ENCODE data around the gene KRT15. TPM values are rescaled to one million over a fixed set of nuclear protein-coding genes. Genes with fewer than 3 reads are reported as not detected.

The KRT15 gene
- total and polyA plus RNA-seq, 2 donors (not counting 1 experiment from before 2014, with no cell fraction given): not detected

DNA sequence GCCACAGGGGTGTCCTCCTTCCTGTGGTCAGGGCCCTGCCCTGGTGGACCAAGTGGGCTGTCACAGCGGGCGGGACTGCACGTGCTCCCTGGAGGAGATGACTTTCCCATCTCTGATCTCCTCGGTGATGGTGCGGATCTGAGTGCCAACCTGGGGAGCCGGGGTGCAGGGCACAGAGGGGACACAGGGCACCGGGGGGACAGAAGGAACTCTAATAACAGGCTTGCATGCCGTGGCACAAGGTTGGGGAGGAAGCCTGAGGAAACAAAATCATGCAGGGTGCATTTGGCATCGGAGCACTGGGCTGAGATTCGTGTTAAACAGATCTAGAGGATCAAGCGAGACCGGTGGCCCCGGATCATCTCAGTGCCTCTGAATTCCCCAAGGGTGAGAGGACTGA, 32.4 kb downstream of the KRT15 start:
- Mint-ChIP-seq H3K4me3 (no peak overlapping the region), H3K4me1 (no peaks in the 10 kb centered on the region), H3K9me3 (ENCODE audit: insufficient read depth) (no peaks in the 10 kb centered on the region), H3K27ac (no peak overlapping the region), H3K27me3 (peaks cover 23% of the 10 kb centered on the region)
- no peaks in the 10 kb centered on the region for H4K20me1 ChIP-seq (ENCODE audit: control insufficient read depth, insufficient read depth, low read length, poor library complexity, severe bottlenecking)
- WGBS (ENCODE audit: insufficient coverage): 97% methylated on average over 13 of the region's 13 CpGs
- no peak overlapping the region for H3K4me3 ChIP-seq (ENCODE audit: control extremely low read depth in 1 of 5, extremely low read depth in 1 of 5, insufficient read depth in 1 of 5, low read depth in 2 of 5, low read length in 4 of 5)
- H3K4me2 ChIP-seq (replicated peaks; ENCODE audit: low read depth, low read length, poor library complexity, severe bottlenecking): no peak overlapping the region
- ChIA-PET CTCF (interaction anchor here (1.2 kb wide), 1 partner anchor 63 kb away, joined by 4 read pairs; no protein-coding TSS in a partner anchor), POLR2A (no interaction called here)
- no peak for DNase-seq
- intact Hi-C loops (cut with micrococcal nuclease): no loop called here
- no peak overlapping the region for H3K27ac ChIP-seq (ENCODE audit: low read length in 2 of 2)
- H3K9me3 ChIP-seq (ENCODE audit: control extremely low read depth in 1 of 3, control insufficient read depth in 2 of 3, insufficient read depth in 1 of 3, low read length in 2 of 3): peaks cover 0 to 4% (median 0%) of the 10 kb centered on the region in 3 donors
- no peak for TF ChIP-seq EZH2 (IDR thresholded peaks at IDR 0.05; ENCODE audit: borderline replicate concordance, insufficient read depth, low read depth, low read length, poor library complexity, severe bottlenecking)
- TF ChIP-seq, protein P1, sequence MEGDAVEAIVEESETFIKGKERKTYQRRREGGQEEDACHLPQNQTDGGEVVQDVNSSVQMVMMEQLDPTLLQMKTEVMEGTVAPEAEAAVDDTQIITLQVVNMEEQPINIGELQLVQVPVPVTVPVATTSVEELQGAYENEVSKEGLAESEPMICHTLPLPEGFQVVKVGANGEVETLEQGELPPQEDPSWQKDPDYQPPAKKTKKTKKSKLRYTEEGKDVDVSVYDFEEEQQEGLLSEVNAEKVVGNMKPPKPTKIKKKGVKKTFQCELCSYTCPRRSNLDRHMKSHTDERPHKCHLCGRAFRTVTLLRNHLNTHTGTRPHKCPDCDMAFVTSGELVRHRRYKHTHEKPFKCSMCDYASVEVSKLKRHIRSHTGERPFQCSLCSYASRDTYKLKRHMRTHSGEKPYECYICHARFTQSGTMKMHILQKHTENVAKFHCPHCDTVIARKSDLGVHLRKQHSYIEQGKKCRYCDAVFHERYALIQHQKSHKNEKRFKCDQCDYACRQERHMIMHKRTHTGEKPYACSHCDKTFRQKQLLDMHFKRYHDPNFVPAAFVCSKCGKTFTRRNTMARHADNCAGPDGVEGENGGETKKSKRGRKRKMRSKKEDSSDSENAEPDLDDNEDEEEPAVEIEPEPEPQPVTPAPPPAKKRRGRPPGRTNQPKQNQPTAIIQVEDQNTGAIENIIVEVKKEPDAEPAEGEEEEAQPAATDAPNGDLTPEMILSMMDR (IDR thresholded peaks at IDR 0.05): no peak
- H3K27me3 ChIP-seq (replicated peaks in 1 of 4; ENCODE audit: control extremely low read depth in 1 of 4, control insufficient read depth in 3 of 4, insufficient read depth in 4 of 4, low read length in 3 of 4): peaks cover 0 to 7% (median 0%) of the 10 kb centered on the region in 4 experiments
- H3K79me2 ChIP-seq (ENCODE audit: control insufficient read depth, insufficient read depth, low read length): no peaks in the 10 kb centered on the region
- ATAC-seq (ENCODE audit: low read depth): no peak
- H3K9ac ChIP-seq (ENCODE audit: low read length): no peak overlapping the region
- H2AFZ ChIP-seq (ENCODE audit: insufficient read depth, low read depth, low read length, poor library complexity, severe bottlenecking): no peak overlapping the region
- H3K4me1 ChIP-seq (ENCODE audit: control insufficient read depth in 2 of 2, insufficient read depth in 2 of 2, low read length in 2 of 2): no peaks in the 10 kb centered on the region
- no peaks in the 10 kb centered on the region for H3K36me3 ChIP-seq (replicated peaks in 1 of 2; ENCODE audit: control extremely low read depth in 1 of 2, control insufficient read depth in 1 of 2, extremely low read depth in 1 of 2, insufficient read depth in 2 of 2, low read length in 1 of 2)

DNA sequence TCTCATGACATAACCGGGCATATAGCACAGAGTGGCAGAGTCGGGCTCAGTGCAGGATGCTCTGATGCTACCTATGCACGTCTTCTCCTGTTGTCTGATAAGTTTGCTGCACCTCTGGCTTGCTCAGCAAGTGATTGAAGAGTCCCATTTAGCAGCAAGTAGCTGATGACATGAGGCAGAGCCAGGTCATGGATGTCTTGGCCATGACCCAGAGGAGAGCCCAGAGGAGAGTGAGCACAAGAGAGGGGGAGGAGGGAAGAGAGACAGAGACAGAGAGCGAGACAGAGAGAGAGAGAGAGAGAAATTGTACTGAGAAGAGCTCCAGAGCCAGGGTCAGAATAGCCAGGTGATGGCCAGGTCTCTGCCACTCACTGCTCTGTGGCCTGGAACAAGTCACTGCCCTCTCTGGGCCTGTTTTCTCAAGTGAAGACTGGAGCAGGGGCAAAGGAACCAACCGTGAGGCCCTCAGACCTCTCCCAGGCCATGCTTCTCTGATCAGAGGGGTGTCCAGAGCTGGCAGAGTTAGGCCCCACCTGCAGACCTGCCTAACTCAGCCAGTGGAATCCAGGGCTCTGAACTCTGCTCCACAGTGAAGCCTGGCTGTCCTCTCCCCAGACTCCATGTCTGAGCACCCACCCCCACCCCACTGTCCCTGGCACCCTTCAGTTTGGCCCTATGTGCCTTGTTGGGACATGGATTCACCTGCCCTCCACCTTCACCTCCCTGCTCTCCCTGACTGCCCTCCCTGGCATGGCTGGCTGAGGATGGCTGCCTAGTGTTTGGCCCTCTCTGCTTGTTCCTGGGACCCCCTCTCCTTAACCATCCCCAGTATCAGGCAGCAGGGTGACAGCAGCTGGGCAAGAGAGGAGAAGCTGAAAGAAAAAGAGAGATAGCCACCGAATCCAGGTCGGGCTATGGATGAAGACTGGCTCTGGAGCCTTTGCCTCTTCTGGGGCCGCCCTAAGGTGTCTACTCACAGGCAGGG, 33.5 kb downstream of the KRT15 start:
- no peak for ATAC-seq (ENCODE audit: low read depth)
- H3K36me3 ChIP-seq (replicated peaks in 1 of 2; ENCODE audit: control extremely low read depth in 1 of 2, control insufficient read depth in 1 of 2, extremely low read depth in 1 of 2, insufficient read depth in 2 of 2, low read length in 1 of 2): no peaks in the 10 kb centered on the region
- no peaks in the 10 kb centered on the region for H3K79me2 ChIP-seq (ENCODE audit: control insufficient read depth, insufficient read depth, low read length)
- POLR2A ChIA-PET: no interaction called here
- peaks cover 0 to 7% (median 0%) of the 10 kb centered on the region in 4 experiments for H3K27me3 ChIP-seq (replicated peaks in 1 of 4; ENCODE audit: control extremely low read depth in 1 of 4, control insufficient read depth in 3 of 4, insufficient read depth in 4 of 4, low read length in 3 of 4)
- H3K27ac Mint-ChIP-seq: no peak overlapping the region
- H3K9me3 ChIP-seq (ENCODE audit: control extremely low read depth in 1 of 3, control insufficient read depth in 2 of 3, insufficient read depth in 1 of 3, low read length in 2 of 3): peaks cover 0 to 4% (median 0%) of the 10 kb centered on the region in 3 donors
- no peak overlapping the region for H3K4me3 Mint-ChIP-seq
- intact Hi-C loops (cut with micrococcal nuclease): no loop called here
- H3K9me3 Mint-ChIP-seq (ENCODE audit: insufficient read depth): no peaks in the 10 kb centered on the region
- no peaks in the 10 kb centered on the region for H3K4me1 Mint-ChIP-seq
- no peak overlapping the region for H3K4me3 ChIP-seq (ENCODE audit: control extremely low read depth in 1 of 5, extremely low read depth in 1 of 5, insufficient read depth in 1 of 5, low read depth in 2 of 5, low read length in 4 of 5)
- no peaks in the 10 kb centered on the region for H3K4me1 ChIP-seq (ENCODE audit: control insufficient read depth in 2 of 2, insufficient read depth in 2 of 2, low read length in 2 of 2)
- H2AFZ ChIP-seq (ENCODE audit: insufficient read depth, low read depth, low read length, poor library complexity, severe bottlenecking): no peak overlapping the region
- H3K27ac ChIP-seq (ENCODE audit: low read length in 2 of 2): no peak overlapping the region
- CTCF ChIA-PET: interaction anchor here (0.6 kb wide), 1 partner anchor 12 kb away, joined by 3 read pairs; no protein-coding TSS in a partner anchor
- no peak for DNase-seq
- 86% methylated on average over 8 of the region's 8 CpGs for WGBS (ENCODE audit: insufficient coverage)
- H4K20me1 ChIP-seq (ENCODE audit: control insufficient read depth, insufficient read depth, low read length, poor library complexity, severe bottlenecking): no peaks in the 10 kb centered on the region
- TF ChIP-seq, protein P1 (IDR thresholded peaks at IDR 0.05): no peak
- no peak for TF ChIP-seq EZH2 (IDR thresholded peaks at IDR 0.05; ENCODE audit: borderline replicate concordance, insufficient read depth, low read depth, low read length, poor library complexity, severe bottlenecking)
- peaks cover 23% of the 10 kb centered on the region for H3K27me3 Mint-ChIP-seq
- no peak overlapping the region for H3K9ac ChIP-seq (ENCODE audit: low read length)
- H3K4me2 ChIP-seq (replicated peaks; ENCODE audit: low read depth, low read length, poor library complexity, severe bottlenecking): no peak overlapping the region

All from B cell (primary cell).